CD8-positive, alpha-beta memory T cell (primary cell): ENCODE measurements around the gene SAFB2. TPM values are rescaled to one million over a fixed set of nuclear protein-coding genes. Genes with fewer than 3 reads are reported as not detected.

Experiments
- CTCF ChIA-PET: fragments of 350-600 bp; sonication (Branson Sonifier 250); formaldehyde crosslinking; loops from one replicate; lab custom pipeline; 2021; ENCODE audit warnings: antibody characterized with exemption; lab: Charles Lee
- POLR2A ChIA-PET: fragments of 350-600 bp; sonication (Branson Sonifier 250); formaldehyde crosslinking; loops from one replicate; lab custom pipeline; 2021; ENCODE audit warnings: antibody characterized with exemption; lab: Charles Lee
- DNase-seq, 5 donors: peaks; one replicate each; pipeline versions ENCODE4 v3.0.0 to v3.0.0-alpha.2; 2020 to 2022; ENCODE audit warnings: mixed read lengths in 1 of 5
- H3K27ac ChIP-seq: one replicate; pipeline ENCODE4 v1.7.0; 2013; ENCODE audit warnings: low read depth, mild to moderate bottlenecking, low read length, moderate library complexity
- H3K27me3 ChIP-seq: 2 replicates; pipeline ENCODE4 v1.7.0; 2013; ENCODE audit warnings: low read length, mild to moderate bottlenecking; ENCODE audit not compliant: insufficient read depth, poor library complexity, severe bottlenecking
- H3K36me3 ChIP-seq: 2 replicates; pipeline ENCODE4 v1.7.0; 2013; ENCODE audit warnings: mild to moderate bottlenecking, low read length, moderate library complexity; ENCODE audit not compliant: insufficient read depth
- H3K4me1 ChIP-seq: 2 replicates; pipeline ENCODE4 v1.7.0; 2013; ENCODE audit warnings: mild to moderate bottlenecking, low read length, moderate library complexity; ENCODE audit not compliant: insufficient read depth
- H3K4me3 ChIP-seq: 2 replicates; pipeline ENCODE4 v1.7.0; 2013; ENCODE audit warnings: mild to moderate bottlenecking, low read length
- H3K9me3 ChIP-seq: 2 replicates; pipeline ENCODE4 v1.7.0; 2013; ENCODE audit warnings: mild to moderate bottlenecking, low read length
- H3K27ac Mint-ChIP-seq, 8 donors: one replicate each; pipeline ENCODE4 v1.8.0; 2020 to 2021; ENCODE audit warnings: mixed read lengths in 8 of 8, mild to moderate bottlenecking in 6 of 8, inconsistent platforms in 3 of 8, moderate library complexity in 3 of 8
- H3K27me3 Mint-ChIP-seq, 2 donors: one replicate each; pipeline ENCODE4 v1.8.0; 2020 to 2021; ENCODE audit warnings: mixed read lengths in 2 of 2, mild to moderate bottlenecking in 1 of 2, moderate library complexity in 1 of 2
- H3K36me3 Mint-ChIP-seq, 3 donors: one replicate each; pipeline ENCODE4 v1.8.0; 2020 to 2021; ENCODE audit warnings: mixed read lengths in 3 of 3, inconsistent platforms in 1 of 3, mild to moderate bottlenecking in 1 of 3
- H3K4me1 Mint-ChIP-seq, 3 donors: one replicate each; pipeline ENCODE4 v1.8.0; 2020 to 2021; ENCODE audit warnings: mixed read lengths in 3 of 3, inconsistent platforms in 1 of 3, mild to moderate bottlenecking in 1 of 3
- H3K4me3 Mint-ChIP-seq, 7 donors: one replicate each; pipeline ENCODE4 v1.8.0; 2020 to 2021; ENCODE audit warnings: mixed read lengths in 7 of 7, mild to moderate bottlenecking in 6 of 7, moderate library complexity in 4 of 7, inconsistent platforms in 2 of 7
- H3K9me3 Mint-ChIP-seq, 5 donors: one replicate each; pipeline ENCODE4 v1.8.0; 2020 to 2022; ENCODE audit warnings: mixed read lengths in 5 of 5, mild to moderate bottlenecking in 3 of 5, moderate library complexity in 2 of 5, inconsistent platforms in 1 of 5
- polyA plus RNA-seq: library from polyadenylated mRNA; unstranded; fragments of 300-500 nt; fragmentation: Illumina TruSeq; gene quantifications from one replicate; pipeline ENCODE4 v1.2.3, GENCODE V29; 2021
- total RNA-seq, 2 experiments: library from RNA; stranded (reverse); gene quantifications; one replicate each; pipeline ENCODE4 v1.2.3, GENCODE V29; 2021

Gene SAFB2
- total and polyA plus RNA-seq, 3 experiments from 2014 or later = 56.4 to 98.2 (median 87.8) TPM

GRCh38 chr19:5545984-5546383 lies 76.6 kb downstream of the SAFB2 start:
- peaks cover 8 to 9% of the 10 kb centered on the region in 2 donors for H3K27me3 Mint-ChIP-seq
- no peaks in the 10 kb centered on the region for H3K9me3 Mint-ChIP-seq
- no peaks in the 10 kb centered on the region for H3K36me3 Mint-ChIP-seq
- peaks cover 2 to 4% (median 3%) of the 10 kb centered on the region in 3 donors for H3K4me1 Mint-ChIP-seq
- Histone ChIP-seq H3K4me1 (no peaks in the 10 kb centered on the region), H3K27me3 (no peaks in the 10 kb centered on the region), H3K36me3 (no peaks in the 10 kb centered on the region), H3K9me3 (no peaks in the 10 kb centered on the region), H3K27ac (no peak overlapping the region), H3K4me3 (no peak overlapping the region)
- H3K4me3 Mint-ChIP-seq = no peak overlapping the region
- H3K27ac Mint-ChIP-seq = no peak overlapping the region
- POLR2A ChIA-PET = no interaction called here
- CTCF ChIA-PET = no interaction called here
- no peak for DNase-seq

DNA sequence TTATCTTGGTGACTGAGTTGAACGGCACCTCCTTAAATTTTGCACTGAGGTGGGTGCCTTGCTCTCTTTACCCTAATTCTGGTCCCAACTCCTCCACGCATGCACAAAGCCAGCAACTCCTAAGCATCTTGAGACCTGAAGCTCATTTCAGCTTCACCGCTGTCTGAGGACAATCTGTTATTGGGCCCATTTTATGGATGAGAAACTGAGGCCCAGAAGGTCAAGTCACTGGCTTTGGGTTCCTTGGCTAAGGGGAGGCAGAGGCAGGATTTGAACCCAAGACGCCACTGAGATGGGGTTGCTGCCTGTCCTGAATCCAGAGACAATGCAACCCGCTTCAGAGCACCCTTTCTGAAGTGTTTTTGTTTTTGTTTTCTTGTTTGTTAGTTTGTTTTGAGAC lies 77.5 kb downstream of the SAFB2 start:
- Histone ChIP-seq H3K27ac (no peak overlapping the region), H3K9me3 (no peaks in the 10 kb centered on the region), H3K4me1 (no peaks in the 10 kb centered on the region), H3K36me3 (no peaks in the 10 kb centered on the region), H3K4me3 (no peak overlapping the region), H3K27me3 (no peaks in the 10 kb centered on the region)
- no peak for DNase-seq
- Mint-ChIP-seq H3K9me3 (no peaks in the 10 kb centered on the region), H3K36me3 (no peaks in the 10 kb centered on the region), H3K27me3 (peaks cover 10 to 13% of the 10 kb centered on the region in 2 donors), H3K4me3 (no peak overlapping the region), H3K27ac (no peak overlapping the region), H3K4me1 (peaks cover 2 to 4% (median 3%) of the 10 kb centered on the region in 3 donors)
- ChIA-PET POLR2A (no interaction called here), CTCF (no interaction called here)

- H3K36me3 ChIP-seq = no peaks in the 10 kb centered on the region
- H3K27ac ChIP-seq = no peak overlapping the region
- H3K4me3 ChIP-seq = no peak overlapping the region
- ChIA-PET CTCF (no interaction called here), POLR2A (interaction anchor here (0.6 kb wide), 1 partner anchor 80 kb away, joined by 3 read pairs; the partner anchor contains the start of gene SAFB2)
- no peak overlapping the region for H3K4me3 Mint-ChIP-seq
- H3K27me3 Mint-ChIP-seq = peaks cover 13 to 19% of the 10 kb centered on the region in 2 donors
- peak overlapping the region in 1 of 8 donors; percentile 61 for H3K27ac Mint-ChIP-seq
- no peak for DNase-seq
- no peaks in the 10 kb centered on the region for H3K27me3 ChIP-seq
- H3K9me3 ChIP-seq = no peaks in the 10 kb centered on the region
- no peaks in the 10 kb centered on the region for H3K36me3 Mint-ChIP-seq
- H3K4me1 Mint-ChIP-seq = no peaks in the 10 kb centered on the region
- H3K4me1 ChIP-seq = no peaks in the 10 kb centered on the region
- no peaks in the 10 kb centered on the region for H3K9me3 Mint-ChIP-seq
These were observed 79.9 kb downstream of the SAFB2 start for GRCh38 chr19:5542665-5543064.

GRCh38 chr19:5541456-5541855 lies 81.1 kb downstream of the SAFB2 start:
- no peak overlapping the region for H3K4me3 ChIP-seq
- POLR2A ChIA-PET = no interaction called here
- Mint-ChIP-seq H3K9me3 (no peaks in the 10 kb centered on the region), H3K27me3 (peaks cover 12 to 21% of the 10 kb centered on the region in 2 donors), H3K4me3 (no peak overlapping the region), H3K4me1 (no peaks in the 10 kb centered on the region), H3K36me3 (no peaks in the 10 kb centered on the region), H3K27ac (no peak overlapping the region)
- H3K27me3 ChIP-seq = no peaks in the 10 kb centered on the region
- no peaks in the 10 kb centered on the region for H3K9me3 ChIP-seq
- no peak for DNase-seq
- CTCF ChIA-PET = no interaction called here
- no peak overlapping the region for H3K27ac ChIP-seq
- H3K4me1 ChIP-seq = no peaks in the 10 kb centered on the region
- H3K36me3 ChIP-seq = no peaks in the 10 kb centered on the region

- no peaks in the 10 kb centered on the region for H3K4me1 ChIP-seq
- no peak for DNase-seq
- Mint-ChIP-seq H3K27me3 (peaks cover 17 to 27% of the 10 kb centered on the region in 2 donors), H3K9me3 (peaks cover under 1 to 7% (median 5%) of the 10 kb centered on the region in 5 donors), H3K36me3 (peaks cover 0 to 5% (median 0%) of the 10 kb centered on the region in 3 donors), H3K4me3 (no peak overlapping the region), H3K4me1 (no peaks in the 10 kb centered on the region), H3K27ac (no peak overlapping the region)
- H3K36me3 ChIP-seq = no peaks in the 10 kb centered on the region
- no peak overlapping the region for H3K4me3 ChIP-seq
- POLR2A ChIA-PET = no interaction called here
- peaks cover 2% of the 10 kb centered on the region for H3K9me3 ChIP-seq
- no peaks in the 10 kb centered on the region for H3K27me3 ChIP-seq
- CTCF ChIA-PET = no interaction called here
- no peak overlapping the region for H3K27ac ChIP-seq
These were observed 82.4 kb downstream of the SAFB2 start for GRCh38 chr19:5540208-5540607.

DNA sequence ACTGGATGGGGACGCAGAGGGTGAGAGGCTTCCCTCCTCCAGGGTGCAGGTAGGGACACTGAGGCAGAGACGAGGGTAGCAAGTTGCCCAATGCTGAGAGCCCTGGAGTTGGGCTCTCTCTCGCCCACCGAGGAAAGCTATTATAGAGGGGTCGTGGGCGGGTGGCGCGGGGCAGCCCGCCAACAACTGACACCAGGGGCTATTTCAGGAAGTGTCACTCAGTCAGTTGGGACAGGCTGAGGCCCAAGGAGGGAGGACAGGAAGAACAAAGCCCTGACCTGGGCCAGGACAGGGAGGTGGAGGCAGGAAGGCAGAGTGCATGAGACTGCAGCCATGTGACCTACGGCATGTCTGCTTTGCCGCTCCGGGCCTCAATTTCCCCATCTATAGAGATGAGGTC lies 84.7 kb downstream of the SAFB2 start:
- no peaks in the 10 kb centered on the region for H3K27me3 ChIP-seq
- POLR2A ChIA-PET = no interaction called here
- H3K27ac ChIP-seq = no peak overlapping the region
- CTCF ChIA-PET = no interaction called here
- Mint-ChIP-seq H3K4me1 (no peaks in the 10 kb centered on the region), H3K36me3 (peaks cover 0 to 16% (median 0%) of the 10 kb centered on the region in 3 donors), H3K4me3 (no peak overlapping the region), H3K9me3 (peaks cover 11 to 27% (median 20%) of the 10 kb centered on the region in 5 donors), H3K27me3 (peaks cover 20 to 34% of the 10 kb centered on the region in 2 donors), H3K27ac (no peak overlapping the region)
- no peaks in the 10 kb centered on the region for H3K4me1 ChIP-seq
- H3K9me3 ChIP-seq = peaks cover 9% of the 10 kb centered on the region
- no peak for DNase-seq
- H3K36me3 ChIP-seq = no peaks in the 10 kb centered on the region
- no peak overlapping the region for H3K4me3 ChIP-seq

Other genes starting within 250 kb of the SAFB2 start
- not detected for gene ZNRF4, start 167.4 kb downstream of the SAFB2 start, total RNA-seq
- not detected for gene ZNRF4, start 167.4 kb downstream of the SAFB2 start, polyA plus RNA-seq
- under 1 TPM; 0.20 to 0.28 TPM for gene TINCR, start 54.8 kb downstream of the SAFB2 start, total RNA-seq
- gene TINCR, start 54.8 kb downstream of the SAFB2 start, polyA plus RNA-seq = 0.16 TPM
- 100 to 1,000 TPM; 124 to 132 TPM for gene SAFB, start 307 bp upstream of the SAFB2 start, total RNA-seq
- gene SAFB, start 307 bp upstream of the SAFB2 start, polyA plus RNA-seq = 103 TPM
- 10 to 100 TPM; 60.6 to 62.1 TPM for gene MICOS13, start 57.7 kb upstream of the SAFB2 start, total RNA-seq
- 117 TPM for gene MICOS13, start 57.7 kb upstream of the SAFB2 start, polyA plus RNA-seq
- 1 to 10 TPM; 1.4 to 2.3 TPM for gene HSD11B1L, start 58.3 kb upstream of the SAFB2 start, total RNA-seq
- 4.0 TPM for gene HSD11B1L, start 58.3 kb upstream of the SAFB2 start, polyA plus RNA-seq
- gene RPL36, start 67.5 kb upstream of the SAFB2 start, total RNA-seq = 1,000 to 10,000 TPM; 1,478 to 1,485 TPM
- gene RPL36, start 67.5 kb upstream of the SAFB2 start, polyA plus RNA-seq = 2,003 TPM
- gene LONP1, start 97.4 kb upstream of the SAFB2 start, total RNA-seq = 100 to 1,000 TPM; 179 to 204 TPM
- 36.0 TPM for gene LONP1, start 97.4 kb upstream of the SAFB2 start, polyA plus RNA-seq
- not detected for gene CATSPERD, start 97.9 kb upstream of the SAFB2 start, total RNA-seq
- not detected for gene CATSPERD, start 97.9 kb upstream of the SAFB2 start, polyA plus RNA-seq
- gene PRR22, start 162.0 kb upstream of the SAFB2 start, total RNA-seq = 1 to 10 TPM; 8.2 to 8.6 TPM
- 0.15 TPM for gene PRR22, start 162.0 kb upstream of the SAFB2 start, polyA plus RNA-seq
- 10 to 100 TPM; 90.9 to 93.6 TPM for gene DUS3L, start 168.4 kb upstream of the SAFB2 start, total RNA-seq
- 33.2 TPM for gene DUS3L, start 168.4 kb upstream of the SAFB2 start, polyA plus RNA-seq
- gene NRTN, start 182.3 kb upstream of the SAFB2 start, total RNA-seq = under 1 TPM in 1 of 2 experiments, not detected in 1; 0.26 TPM
- 0.26 TPM for gene NRTN, start 182.3 kb upstream of the SAFB2 start, polyA plus RNA-seq
- not detected for gene FUT6, start 216.9 kb upstream of the SAFB2 start, total RNA-seq
- gene FUT6, start 216.9 kb upstream of the SAFB2 start, polyA plus RNA-seq = not detected
- not detected for gene FUT3, start 228.7 kb upstream of the SAFB2 start, total RNA-seq
- gene FUT3, start 228.7 kb upstream of the SAFB2 start, polyA plus RNA-seq = not detected
- not detected for gene FUT5, start 247.8 kb upstream of the SAFB2 start, total RNA-seq
- gene FUT5, start 247.8 kb upstream of the SAFB2 start, polyA plus RNA-seq = not detected